ENCODE data around the gene MEGF11.

MEGF11 gene

GRCh38 chr15:66024116-66024515 is 229.4 kb downstream of the MEGF11 start:
- Histone ChIP-seq H3K9me3 (ENCODE audit: severe bottlenecking) (peaks cover 1% of the 10 kb centered on the region), H3K27me3 (ENCODE audit: insufficient read depth, poor library complexity, severe bottlenecking) (no peaks in the 10 kb centered on the region), H3K4me3 (ENCODE audit: severe bottlenecking) (no peak overlapping the region), H3K36me3 (ENCODE audit: low read depth) (no peaks in the 10 kb centered on the region), H3K27ac (ENCODE audit: poor library complexity, severe bottlenecking) (no peak overlapping the region), H3K4me1 (ENCODE audit: insufficient read depth, poor library complexity, severe bottlenecking) (peaks cover 21% of the 10 kb centered on the region)
- no peak for TF ChIP-seq CTCF (IDR thresholded peaks at IDR 0.05; ENCODE audit: poor library complexity, severe bottlenecking)
- DNase-seq (ENCODE audit: low spot score) (no peak), ATAC-seq (ENCODE audit: low read depth) (no peak)

DNA sequence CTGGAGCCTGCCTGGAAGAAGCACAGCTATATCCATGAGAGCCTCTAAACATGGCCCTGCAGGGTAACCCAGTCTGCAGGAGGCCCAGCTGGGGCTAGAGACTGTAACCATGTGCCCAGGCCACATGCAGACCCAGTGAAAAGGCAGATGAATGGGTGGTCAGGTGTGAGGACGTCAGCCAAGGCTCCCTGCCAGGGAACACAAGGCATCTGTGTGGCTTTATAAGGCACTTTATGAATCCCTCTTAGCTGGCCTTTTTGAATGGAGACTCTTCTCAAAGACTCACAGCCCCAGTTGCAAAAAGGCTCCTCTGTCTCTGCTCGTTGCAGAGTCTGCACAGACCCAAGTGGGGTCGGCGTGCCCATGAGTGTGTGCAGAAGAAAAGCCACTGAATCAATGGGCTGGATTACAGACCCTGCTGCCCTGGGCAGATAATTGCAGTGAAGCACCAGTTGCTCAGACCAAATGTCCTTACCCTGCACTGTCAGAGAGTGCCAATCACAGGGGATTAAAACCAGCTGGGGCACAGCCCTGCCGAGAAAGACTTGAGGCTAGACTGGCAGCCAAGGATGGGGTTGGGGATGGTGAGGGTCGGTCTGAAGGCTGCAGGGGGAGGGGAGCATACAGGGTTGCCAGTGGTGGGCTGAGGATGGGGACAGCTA is 230.1 kb downstream of the MEGF11 start:
- Histone ChIP-seq H3K9me3 (ENCODE audit: severe bottlenecking) (peaks cover 1% of the 10 kb centered on the region), H3K4me3 (ENCODE audit: severe bottlenecking) (no peak overlapping the region), H3K4me1 (ENCODE audit: insufficient read depth, poor library complexity, severe bottlenecking) (peaks cover 21% of the 10 kb centered on the region), H3K27ac (ENCODE audit: poor library complexity, severe bottlenecking) (no peak overlapping the region), H3K27me3 (ENCODE audit: insufficient read depth, poor library complexity, severe bottlenecking) (no peaks in the 10 kb centered on the region), H3K36me3 (ENCODE audit: low read depth) (no peaks in the 10 kb centered on the region)
- DNase-seq (ENCODE audit: low spot score) (no peak), ATAC-seq (ENCODE audit: low read depth) (no peak)
- TF ChIP-seq CTCF (IDR thresholded peaks at IDR 0.05; ENCODE audit: poor library complexity, severe bottlenecking) = no peak

GRCh38 chr15:66022163-66022525 is 231.4 kb downstream of the MEGF11 start:
- no peak overlapping the region for H3K27ac ChIP-seq (ENCODE audit: poor library complexity, severe bottlenecking)
- peaks cover 1% of the 10 kb centered on the region for H3K9me3 ChIP-seq (ENCODE audit: severe bottlenecking)
- ATAC-seq (ENCODE audit: low read depth) = no peak
- no peaks in the 10 kb centered on the region for H3K27me3 ChIP-seq (ENCODE audit: insufficient read depth, poor library complexity, severe bottlenecking)
- H3K4me3 ChIP-seq (ENCODE audit: severe bottlenecking) = no peak overlapping the region
- H3K4me1 ChIP-seq (ENCODE audit: insufficient read depth, poor library complexity, severe bottlenecking) = peaks cover 12% of the 10 kb centered on the region
- no peak for DNase-seq (ENCODE audit: low spot score)
- no peak for TF ChIP-seq CTCF (IDR thresholded peaks at IDR 0.05; ENCODE audit: poor library complexity, severe bottlenecking)
- no peaks in the 10 kb centered on the region for H3K36me3 ChIP-seq (ENCODE audit: low read depth)

DNA sequence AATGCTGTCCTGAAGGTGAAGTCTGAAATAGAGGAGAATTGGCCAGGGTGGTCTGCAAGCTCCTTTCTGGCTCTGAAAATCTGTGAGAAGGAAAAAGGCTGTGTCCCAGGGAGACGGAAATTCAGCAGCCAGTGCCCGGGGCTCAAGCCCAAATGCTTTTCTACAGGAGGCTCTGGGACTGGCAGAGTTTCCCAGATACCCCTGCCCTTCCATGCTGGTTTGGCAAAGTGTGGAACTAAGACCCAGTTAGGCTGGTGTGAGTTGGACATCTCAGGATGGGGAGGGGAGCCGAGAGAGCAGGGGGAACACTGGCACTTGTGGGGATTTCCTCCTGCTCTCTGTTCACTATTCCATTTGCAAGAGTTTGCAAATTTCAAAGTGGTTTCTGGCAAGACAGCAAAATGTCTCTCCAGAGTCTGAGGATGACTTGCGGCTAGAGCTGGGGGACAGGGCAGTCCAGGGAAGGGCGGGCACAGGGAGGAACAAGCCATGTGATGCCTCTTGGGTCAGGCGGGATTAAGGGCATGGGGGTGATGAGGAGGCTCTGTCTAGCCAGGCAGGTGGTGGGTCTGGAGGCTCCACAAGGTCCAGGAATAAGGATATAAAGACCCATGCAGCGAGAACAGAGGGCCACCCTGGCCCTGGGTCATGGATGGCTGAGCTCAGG is 231.9 kb downstream of the MEGF11 start:
- DNase-seq (ENCODE audit: low spot score) = no peak
- Histone ChIP-seq H3K27me3 (ENCODE audit: insufficient read depth, poor library complexity, severe bottlenecking) (no peaks in the 10 kb centered on the region), H3K4me1 (ENCODE audit: insufficient read depth, poor library complexity, severe bottlenecking) (peaks cover 10% of the 10 kb centered on the region), H3K27ac (ENCODE audit: poor library complexity, severe bottlenecking) (no peak overlapping the region), H3K9me3 (ENCODE audit: severe bottlenecking) (peaks cover 1% of the 10 kb centered on the region), H3K4me3 (ENCODE audit: severe bottlenecking) (no peak overlapping the region), H3K36me3 (ENCODE audit: low read depth) (no peaks in the 10 kb centered on the region)
- no peak for ATAC-seq (ENCODE audit: low read depth)
- no peak for TF ChIP-seq CTCF (IDR thresholded peaks at IDR 0.05; ENCODE audit: poor library complexity, severe bottlenecking)

DNA sequence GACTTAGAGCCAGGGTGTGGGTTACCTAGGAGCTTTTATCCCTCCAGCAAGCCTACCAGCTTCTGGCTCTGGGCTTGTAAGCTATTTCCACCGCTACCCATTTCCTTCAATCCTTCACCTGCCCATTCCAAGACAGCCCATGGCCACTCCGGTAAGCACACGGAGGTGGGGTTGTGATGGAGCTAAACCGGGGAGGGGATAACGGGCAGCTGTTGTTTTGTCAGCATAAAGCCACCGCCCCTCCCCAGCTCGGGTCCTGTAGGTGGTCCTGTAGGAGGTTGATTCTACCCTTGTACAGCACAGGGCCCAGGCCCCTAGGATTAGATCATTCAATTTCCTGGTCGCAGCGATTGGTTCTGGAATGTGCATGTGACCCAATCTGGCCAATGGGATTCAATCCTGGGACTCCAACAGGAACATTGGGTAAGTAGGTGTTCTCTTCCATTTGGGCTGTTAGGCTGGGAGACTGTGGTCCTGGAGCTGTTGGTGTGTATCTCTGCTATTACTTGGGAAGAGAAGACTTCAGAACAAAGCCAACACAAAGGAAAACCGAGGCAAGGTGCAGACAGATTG is 233.6 kb downstream of the MEGF11 start:
- Histone ChIP-seq H3K4me3 (ENCODE audit: severe bottlenecking) (no peak overlapping the region), H3K36me3 (ENCODE audit: low read depth) (no peaks in the 10 kb centered on the region), H3K9me3 (ENCODE audit: severe bottlenecking) (peaks cover 4% of the 10 kb centered on the region), H3K27me3 (ENCODE audit: insufficient read depth, poor library complexity, severe bottlenecking) (no peaks in the 10 kb centered on the region), H3K27ac (ENCODE audit: poor library complexity, severe bottlenecking) (no peak overlapping the region), H3K4me1 (ENCODE audit: insufficient read depth, poor library complexity, severe bottlenecking) (peaks cover 4% of the 10 kb centered on the region)
- no peak for DNase-seq (ENCODE audit: low spot score)
- no peak for TF ChIP-seq CTCF (IDR thresholded peaks at IDR 0.05; ENCODE audit: poor library complexity, severe bottlenecking)
- no peak for ATAC-seq (ENCODE audit: low read depth)

Data from RWPE2 (cell line).